ENCODE results near the gene CAPN3. TPM values are rescaled to one million over a fixed set of nuclear protein-coding genes. Genes with fewer than 3 reads are reported as not detected.

CAPN3 gene
- total RNA-seq, 1 donor from 2014 or later = 12.3 TPM

DNA sequence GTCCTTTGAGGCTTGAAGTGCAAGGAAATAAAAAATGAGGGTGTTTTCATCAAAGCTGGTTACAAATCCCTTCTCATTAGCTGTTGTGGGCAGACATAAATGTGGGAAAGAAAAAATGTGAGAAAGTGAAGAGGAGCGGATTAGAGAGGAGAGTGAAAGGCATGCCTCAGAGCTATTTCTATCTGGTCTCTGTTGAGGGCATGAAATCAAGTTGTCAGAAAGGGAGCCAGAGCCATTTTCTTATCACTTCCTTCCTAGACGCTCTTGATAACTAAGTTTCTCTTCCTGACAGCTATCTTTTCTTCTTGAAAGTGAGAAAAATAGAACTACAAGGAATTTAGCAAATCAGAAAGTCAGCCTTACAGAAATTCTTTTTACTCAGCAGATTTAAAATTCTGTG lies 20.8 kb upstream of the CAPN3 start:
- Mint-ChIP-seq H3K36me3 (peaks cover 9% of the 10 kb centered on the region), H3K27ac (no peak overlapping the region), H3K4me3 (no peak overlapping the region), H3K4me1 (ENCODE audit: unreplicated experiment) (no peaks in the 10 kb centered on the region), H3K9me3 (peaks cover 13% of the 10 kb centered on the region), H3K27me3 (no peaks in the 10 kb centered on the region)
- no peak for DNase-seq (ENCODE audit: extremely low spot score, unreplicated experiment)
- TF ChIP-seq, protein P1, sequence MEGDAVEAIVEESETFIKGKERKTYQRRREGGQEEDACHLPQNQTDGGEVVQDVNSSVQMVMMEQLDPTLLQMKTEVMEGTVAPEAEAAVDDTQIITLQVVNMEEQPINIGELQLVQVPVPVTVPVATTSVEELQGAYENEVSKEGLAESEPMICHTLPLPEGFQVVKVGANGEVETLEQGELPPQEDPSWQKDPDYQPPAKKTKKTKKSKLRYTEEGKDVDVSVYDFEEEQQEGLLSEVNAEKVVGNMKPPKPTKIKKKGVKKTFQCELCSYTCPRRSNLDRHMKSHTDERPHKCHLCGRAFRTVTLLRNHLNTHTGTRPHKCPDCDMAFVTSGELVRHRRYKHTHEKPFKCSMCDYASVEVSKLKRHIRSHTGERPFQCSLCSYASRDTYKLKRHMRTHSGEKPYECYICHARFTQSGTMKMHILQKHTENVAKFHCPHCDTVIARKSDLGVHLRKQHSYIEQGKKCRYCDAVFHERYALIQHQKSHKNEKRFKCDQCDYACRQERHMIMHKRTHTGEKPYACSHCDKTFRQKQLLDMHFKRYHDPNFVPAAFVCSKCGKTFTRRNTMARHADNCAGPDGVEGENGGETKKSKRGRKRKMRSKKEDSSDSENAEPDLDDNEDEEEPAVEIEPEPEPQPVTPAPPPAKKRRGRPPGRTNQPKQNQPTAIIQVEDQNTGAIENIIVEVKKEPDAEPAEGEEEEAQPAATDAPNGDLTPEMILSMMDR (conservative IDR thresholded peaks at IDR 0.05) = no peak

DNA sequence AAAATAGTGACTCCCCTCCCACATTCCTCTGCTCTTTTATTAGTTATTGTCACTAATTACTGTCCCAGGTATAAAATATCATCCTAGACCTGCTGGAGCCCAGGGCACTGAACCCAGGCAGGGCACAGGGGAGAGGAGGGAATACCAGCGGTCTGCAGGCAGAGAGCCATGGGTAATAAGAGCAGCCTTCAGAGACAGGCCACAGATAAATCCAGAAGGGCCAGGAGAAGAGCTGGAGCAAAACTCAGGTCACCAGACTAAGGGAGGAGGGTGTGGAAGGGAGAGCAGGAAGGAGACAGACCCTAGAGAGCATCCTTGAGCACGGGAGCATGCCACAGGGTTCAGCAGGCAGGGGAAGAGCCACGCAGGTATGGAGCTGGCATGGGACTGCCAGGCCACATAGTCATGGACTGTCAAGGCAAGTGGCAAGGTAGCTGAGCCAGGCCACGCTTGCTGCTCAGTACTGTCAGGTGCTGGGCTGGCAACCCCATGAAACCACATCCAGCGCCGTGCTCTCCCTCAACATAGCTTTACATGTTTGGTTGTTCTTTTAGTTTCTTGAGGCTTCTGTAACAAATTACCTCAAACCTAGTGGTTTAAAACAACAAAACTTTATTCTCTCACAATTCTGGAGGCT lies 15.6 kb upstream of the CAPN3 start:
- no peaks in the 10 kb centered on the region for H3K27me3 Mint-ChIP-seq
- H3K4me3 Mint-ChIP-seq = no peak overlapping the region
- no peak for DNase-seq (ENCODE audit: extremely low spot score, unreplicated experiment)
- H3K36me3 Mint-ChIP-seq = no peaks in the 10 kb centered on the region
- H3K4me1 Mint-ChIP-seq (ENCODE audit: unreplicated experiment) = no peaks in the 10 kb centered on the region
- no peak overlapping the region for H3K27ac Mint-ChIP-seq
- TF ChIP-seq, protein P1 (conservative IDR thresholded peaks at IDR 0.05) = no peak
- no peaks in the 10 kb centered on the region for H3K9me3 Mint-ChIP-seq

DNA sequence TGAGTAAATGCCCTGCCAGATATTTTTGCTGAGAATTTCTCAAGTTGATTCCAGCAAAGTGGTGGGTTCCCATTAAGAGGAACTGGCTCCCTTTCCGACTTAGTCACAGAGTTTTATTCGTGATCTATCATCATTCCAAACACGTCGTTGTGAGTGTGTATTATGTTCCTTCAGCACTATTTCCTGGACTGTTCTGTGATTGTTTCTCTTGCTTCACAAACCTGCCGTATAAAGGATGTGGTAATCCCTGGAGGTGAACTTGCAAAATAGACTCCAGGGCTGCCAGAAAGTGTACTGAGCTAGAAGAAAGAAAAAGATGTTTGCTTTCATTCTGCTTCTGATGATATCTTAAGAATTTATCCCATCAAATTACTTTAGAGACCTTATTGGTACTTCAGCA lies 14.5 kb upstream of the CAPN3 start:
- TF ChIP-seq, protein P1 (conservative IDR thresholded peaks at IDR 0.05) = no peak
- H3K27me3 Mint-ChIP-seq = no peaks in the 10 kb centered on the region
- no peak overlapping the region for H3K27ac Mint-ChIP-seq
- no peaks in the 10 kb centered on the region for H3K4me1 Mint-ChIP-seq (ENCODE audit: unreplicated experiment)
- H3K4me3 Mint-ChIP-seq = no peak overlapping the region
- no peaks in the 10 kb centered on the region for H3K9me3 Mint-ChIP-seq
- H3K36me3 Mint-ChIP-seq = peaks cover 3% of the 10 kb centered on the region
- DNase-seq (ENCODE audit: extremely low spot score, unreplicated experiment) = no peak

GRCh38 chr15:42345504-42345903 lies 13.8 kb upstream of the CAPN3 start:
- Mint-ChIP-seq H3K36me3 (peaks cover 3% of the 10 kb centered on the region), H3K27ac (no peak overlapping the region), H3K4me1 (ENCODE audit: unreplicated experiment) (no peaks in the 10 kb centered on the region), H3K4me3 (no peak overlapping the region), H3K27me3 (no peaks in the 10 kb centered on the region), H3K9me3 (no peaks in the 10 kb centered on the region)
- DNase-seq (ENCODE audit: extremely low spot score, unreplicated experiment) = no peak
- TF ChIP-seq, protein P1 (conservative IDR thresholded peaks at IDR 0.05) = no peak

DNA sequence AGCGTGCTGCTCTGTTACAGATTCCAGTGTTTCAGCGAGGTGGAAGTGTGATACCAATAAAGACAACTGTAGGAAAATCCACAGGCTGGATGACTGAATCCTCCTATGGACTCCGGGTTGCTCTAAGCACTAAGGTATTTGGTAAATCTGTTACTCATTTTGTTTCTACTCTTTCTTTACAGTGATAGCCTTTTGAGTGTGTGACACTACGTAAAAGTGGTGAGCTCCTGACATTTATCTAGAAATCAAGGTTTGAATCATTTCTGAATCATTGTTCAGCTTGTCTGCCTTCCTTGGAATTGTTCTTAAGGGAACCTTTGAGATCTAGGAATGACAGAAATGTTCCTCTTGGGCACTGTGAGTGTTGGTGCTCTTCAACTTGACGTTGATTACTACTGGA lies 11.2 kb upstream of the CAPN3 start:
- peaks cover 15% of the 10 kb centered on the region for H3K36me3 Mint-ChIP-seq
- H3K9me3 Mint-ChIP-seq = no peaks in the 10 kb centered on the region
- no peak overlapping the region for H3K27ac Mint-ChIP-seq
- H3K27me3 Mint-ChIP-seq = no peaks in the 10 kb centered on the region
- H3K4me3 Mint-ChIP-seq = no peak overlapping the region
- TF ChIP-seq, protein P1 (conservative IDR thresholded peaks at IDR 0.05) = no peak
- no peaks in the 10 kb centered on the region for H3K4me1 Mint-ChIP-seq (ENCODE audit: unreplicated experiment)
- DNase-seq (ENCODE audit: extremely low spot score, unreplicated experiment) = no peak

- DNase-seq (ENCODE audit: extremely low spot score, unreplicated experiment) = no peak
- H3K4me3 Mint-ChIP-seq = no peak overlapping the region
- peaks cover 18% of the 10 kb centered on the region for H3K36me3 Mint-ChIP-seq
- no peak overlapping the region for H3K27ac Mint-ChIP-seq
- TF ChIP-seq, protein P1 (conservative IDR thresholded peaks at IDR 0.05) = no peak
- no peaks in the 10 kb centered on the region for H3K27me3 Mint-ChIP-seq
- H3K4me1 Mint-ChIP-seq (ENCODE audit: unreplicated experiment) = no peaks in the 10 kb centered on the region
- H3K9me3 Mint-ChIP-seq = no peaks in the 10 kb centered on the region
These were observed 10.1 kb upstream of the CAPN3 start for GRCh38 chr15:42349186-42349585.
